Embryonic facial prominence (tissue), 1 donor: ENCODE data around the gene TMEM150B.
A peak's percentile ranks its signal among the peaks of the same experiment; 100 is the strongest.

Source experiments
- DNase-seq: peaks from one replicate; pipeline ENCODE4 v3.0.0-alpha.2; 2016; ENCODE audit errors: extremely low spot score

The TMEM150B gene

GRCh38 chr19:55354698-55355212 lies 29.6 kb upstream of the TMEM150B start, which contains the start of gene COX6B2:
COX6B2 (minus strand) TSS chr19:55354719; CDS start chr19:55354521, 198 bp downstream.
- no peak for DNase-seq

- peak; percentile 40 for DNase-seq
Observed at GRCh38 chr19:55353803-55354697, 28.9 kb upstream of the TMEM150B start.

DNA sequence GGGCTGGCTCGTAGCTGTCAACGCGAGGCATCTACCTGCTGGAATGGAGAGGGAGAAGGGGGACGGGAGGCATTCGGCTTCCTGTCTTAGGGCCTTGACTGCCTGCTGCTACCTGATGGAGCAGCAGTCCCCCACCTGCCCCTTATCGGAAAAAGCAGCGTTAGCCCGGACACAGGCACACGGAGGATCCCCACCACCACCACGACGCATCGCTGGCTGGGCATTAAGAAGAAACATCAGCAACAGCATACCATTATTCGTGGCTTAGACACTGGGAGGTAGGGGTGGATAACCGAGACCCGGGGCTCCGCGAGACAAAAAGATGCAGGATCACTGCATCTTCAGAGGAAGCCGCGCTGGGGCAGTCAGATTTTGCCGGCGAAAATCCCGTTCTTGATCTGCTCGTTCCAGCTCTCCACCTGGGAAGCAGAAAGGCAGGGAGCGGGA lies 28.2 kb upstream of the TMEM150B start:
- no peak for DNase-seq

DNA sequence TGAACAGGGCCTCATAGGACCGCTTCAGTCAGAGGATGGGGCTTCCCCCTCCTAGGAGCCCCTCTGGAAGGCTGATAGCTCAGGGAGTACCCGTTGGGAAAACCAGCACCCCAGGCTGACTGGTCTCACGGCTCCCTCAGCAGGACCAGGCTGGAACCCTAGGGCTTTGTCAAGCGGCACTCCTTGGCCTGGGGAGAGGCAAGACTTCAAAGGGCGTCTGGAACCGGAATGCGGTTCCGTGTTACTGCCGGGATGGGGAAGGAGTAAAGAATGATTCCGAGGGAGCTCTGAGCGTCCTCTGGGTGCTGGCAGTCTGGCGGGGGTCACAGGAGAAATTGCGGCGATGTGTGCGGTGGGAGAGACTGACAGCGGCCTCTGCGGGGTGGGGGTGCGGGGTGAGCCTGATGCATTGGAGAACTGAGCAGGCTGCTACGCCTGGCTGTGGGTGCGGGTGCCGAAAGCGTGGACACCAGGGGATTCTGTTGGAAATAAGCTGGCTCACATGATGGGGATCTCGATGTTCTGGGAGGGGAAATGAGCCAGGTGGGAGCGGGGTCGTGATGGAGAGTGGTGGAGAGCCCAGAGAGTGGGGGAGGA lies 27.5 kb upstream of the TMEM150B start:
- DNase-seq = no peak

- no peak for DNase-seq
Observed at GRCh38 chr19:55352040-55352439, 26.9 kb upstream of the TMEM150B start.

DNA sequence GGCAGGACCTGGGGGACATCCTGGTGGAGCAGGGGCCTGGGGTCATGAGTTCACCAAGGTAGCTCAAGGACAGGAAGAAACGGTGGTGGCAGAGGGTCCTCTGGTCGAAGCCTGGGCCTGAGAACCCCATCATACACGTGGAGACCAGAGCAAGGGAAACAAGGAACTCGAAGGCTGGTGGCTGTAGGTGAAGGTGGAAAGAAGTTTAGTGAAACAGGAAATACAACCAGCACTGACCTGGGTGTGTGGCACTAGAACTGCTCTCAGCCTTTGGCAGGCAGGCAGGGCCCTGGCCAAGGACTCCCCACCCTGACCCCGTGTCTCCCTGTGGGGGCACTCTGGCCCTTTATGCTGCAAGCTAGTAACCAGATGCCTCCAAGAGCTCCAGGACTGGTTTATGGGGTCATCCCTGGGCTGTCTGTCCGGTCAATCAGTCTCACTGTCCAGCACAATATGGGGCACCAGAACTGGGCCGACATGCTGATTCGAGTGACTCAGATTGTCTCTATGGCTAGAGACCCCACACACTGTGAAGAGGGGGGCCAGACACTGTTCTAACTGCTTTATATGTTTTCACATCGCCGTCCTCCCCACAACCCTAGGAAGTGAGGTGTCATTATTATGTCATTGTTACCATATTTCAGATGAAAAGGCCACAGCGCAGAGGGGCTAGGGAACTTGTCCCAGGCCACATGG lies 25.6 kb upstream of the TMEM150B start:
- DNase-seq = no peak

- no peak for DNase-seq
Observed at GRCh38 chr19:55348317-55349034, 23.3 kb upstream of the TMEM150B start.

GRCh38 chr19:55347442-55348009 lies 22.4 kb upstream of the TMEM150B start:
- no peak for DNase-seq

DNA sequence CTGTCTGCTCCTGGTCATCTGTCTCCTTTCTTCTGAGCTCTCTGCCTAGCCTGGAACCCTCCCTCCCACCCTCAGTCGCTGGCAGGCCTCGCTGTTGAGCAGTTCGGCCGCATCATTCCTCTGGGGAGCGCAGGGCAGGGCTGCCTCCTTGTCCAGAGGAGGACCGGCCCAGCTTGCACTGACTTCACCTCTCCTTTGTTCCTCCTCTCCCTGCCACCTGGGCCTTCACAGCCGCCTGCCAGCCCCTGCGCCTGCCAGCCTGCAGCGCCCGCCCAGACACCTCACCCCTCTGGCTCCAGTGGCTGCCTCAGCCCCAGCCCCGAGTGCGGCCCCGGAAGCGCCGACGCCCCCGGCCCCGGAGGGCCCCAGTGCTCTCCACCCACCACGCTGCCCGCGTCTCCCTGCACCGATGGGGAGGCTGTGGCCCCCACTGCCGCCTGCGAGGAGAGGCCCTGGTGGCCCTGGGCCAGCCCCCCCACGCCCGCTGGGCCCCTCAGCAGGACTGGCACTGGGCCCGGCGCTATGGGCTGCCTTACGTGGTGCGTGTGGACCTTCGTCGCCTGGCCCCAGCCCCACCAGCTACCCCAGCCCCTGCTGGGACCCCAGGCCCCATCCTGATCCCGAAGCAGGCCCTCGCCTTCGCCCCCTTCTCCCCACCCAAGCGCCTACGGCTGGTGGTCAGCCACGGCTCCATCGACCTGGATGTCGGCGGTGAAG lies 21.7 kb upstream of the TMEM150B start:
- no peak for DNase-seq

- DNase-seq = no peak
Observed at GRCh38 chr19:55345818-55346724, 20.9 kb upstream of the TMEM150B start.

DNA sequence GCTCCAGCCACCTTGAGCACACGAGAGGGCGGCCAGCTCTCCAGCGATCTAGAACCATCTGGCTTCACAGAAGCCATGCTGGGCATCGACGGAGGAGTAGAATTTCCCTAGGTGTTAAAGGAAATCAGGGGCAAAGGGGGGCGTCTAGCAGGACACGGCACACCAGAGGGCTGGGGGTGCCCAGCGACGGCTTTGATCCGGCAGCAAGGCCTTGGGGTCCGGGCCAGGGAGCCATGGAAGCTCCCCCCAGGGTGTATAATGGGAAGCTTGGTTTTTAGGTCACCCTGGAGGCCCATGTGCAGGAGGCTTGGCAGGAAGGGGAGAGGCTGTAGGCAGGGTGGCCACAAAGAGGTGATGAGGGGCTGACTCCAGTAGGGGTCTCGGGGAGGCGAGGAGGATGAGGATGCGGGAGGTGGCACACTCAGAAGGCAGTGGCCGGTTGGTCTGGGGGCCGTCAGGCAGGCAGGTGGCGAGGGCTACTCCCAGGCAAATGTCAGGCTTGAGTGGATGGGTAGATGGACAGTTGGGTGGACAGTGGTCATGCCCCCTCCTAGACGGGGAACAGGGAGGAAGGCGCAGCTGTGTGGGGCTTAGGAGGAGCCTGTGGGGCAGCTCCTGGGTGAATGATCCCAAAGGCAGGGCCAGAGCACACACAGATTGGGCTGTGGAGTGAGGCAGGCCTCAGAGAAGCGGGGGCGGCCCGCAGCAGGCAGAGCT lies 20.1 kb upstream of the TMEM150B start:
- no peak for DNase-seq

- no peak for DNase-seq
Observed at GRCh38 chr19:55344444-55344843, 19.3 kb upstream of the TMEM150B start.

DNA sequence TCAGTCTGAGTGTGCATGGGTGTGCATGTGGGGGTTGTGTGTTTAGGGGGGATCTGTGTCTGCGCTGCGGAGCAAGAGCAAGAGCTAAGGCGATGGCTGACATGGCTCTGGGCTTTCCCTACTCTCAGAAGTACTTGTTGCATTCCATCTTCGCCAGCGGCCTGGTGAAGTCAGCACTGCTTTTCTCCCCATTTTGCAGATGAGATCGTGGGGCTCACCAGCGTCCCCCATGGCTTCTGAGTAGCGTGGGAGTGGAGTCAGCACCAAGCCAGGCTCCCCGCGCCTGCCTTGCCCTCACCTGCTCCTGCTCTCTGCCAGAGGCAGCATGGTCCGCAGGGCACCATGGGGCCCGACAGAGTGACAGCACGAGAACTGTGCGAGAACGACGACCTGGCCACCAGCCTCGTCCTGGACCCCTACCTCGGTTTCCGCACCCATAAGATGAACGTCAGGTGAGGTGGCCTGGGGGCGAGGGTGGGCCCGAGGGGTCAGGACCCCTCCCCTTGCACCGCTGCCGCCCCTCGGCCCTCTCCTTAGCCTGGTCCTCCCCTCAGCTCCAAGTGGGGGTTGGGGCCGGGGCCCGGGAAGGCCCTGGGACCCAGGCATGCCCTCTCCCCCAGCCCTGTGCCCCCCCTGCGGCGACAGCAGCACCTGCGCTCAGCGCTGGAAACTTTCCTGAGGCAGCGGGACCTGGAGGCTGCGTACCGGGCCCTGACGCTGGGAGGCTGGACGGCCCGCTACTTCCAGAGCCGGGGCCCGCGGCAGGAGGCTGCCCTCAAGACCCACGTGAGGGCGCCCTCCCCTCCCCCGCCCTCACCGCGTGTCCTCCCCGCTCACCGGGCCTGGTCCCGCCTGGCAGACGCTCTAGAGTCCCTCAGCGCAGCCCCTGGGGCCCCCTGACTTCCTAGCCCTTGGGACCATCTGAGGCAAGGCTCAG lies 16.7 kb upstream of the TMEM150B start:
- no peak for DNase-seq

DNA sequence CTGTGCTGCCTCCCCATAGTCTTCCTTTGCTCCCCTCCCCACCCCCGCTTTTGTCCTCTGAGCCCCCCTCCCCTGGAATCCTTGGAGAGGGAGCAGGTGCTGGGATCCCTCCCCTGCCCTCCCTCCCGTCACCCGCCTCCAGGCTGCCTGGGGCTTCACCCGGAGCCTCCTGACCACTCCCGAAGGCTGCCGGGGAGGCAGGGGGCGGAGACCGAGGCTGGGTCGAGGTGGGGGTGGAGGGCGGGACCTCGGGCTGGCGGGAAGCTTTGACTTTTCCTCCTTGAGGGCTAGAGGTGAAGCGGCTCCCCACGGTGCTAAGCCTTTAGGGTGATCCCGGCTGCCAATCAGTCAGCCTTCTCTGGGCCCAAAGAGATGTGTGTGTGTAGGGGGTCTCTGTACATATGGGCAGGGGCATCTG lies 16.0 kb upstream of the TMEM150B start:
- no peak for DNase-seq

- no peak for DNase-seq
Observed at GRCh38 chr19:55340784-55341147, 15.6 kb upstream of the TMEM150B start.

DNA sequence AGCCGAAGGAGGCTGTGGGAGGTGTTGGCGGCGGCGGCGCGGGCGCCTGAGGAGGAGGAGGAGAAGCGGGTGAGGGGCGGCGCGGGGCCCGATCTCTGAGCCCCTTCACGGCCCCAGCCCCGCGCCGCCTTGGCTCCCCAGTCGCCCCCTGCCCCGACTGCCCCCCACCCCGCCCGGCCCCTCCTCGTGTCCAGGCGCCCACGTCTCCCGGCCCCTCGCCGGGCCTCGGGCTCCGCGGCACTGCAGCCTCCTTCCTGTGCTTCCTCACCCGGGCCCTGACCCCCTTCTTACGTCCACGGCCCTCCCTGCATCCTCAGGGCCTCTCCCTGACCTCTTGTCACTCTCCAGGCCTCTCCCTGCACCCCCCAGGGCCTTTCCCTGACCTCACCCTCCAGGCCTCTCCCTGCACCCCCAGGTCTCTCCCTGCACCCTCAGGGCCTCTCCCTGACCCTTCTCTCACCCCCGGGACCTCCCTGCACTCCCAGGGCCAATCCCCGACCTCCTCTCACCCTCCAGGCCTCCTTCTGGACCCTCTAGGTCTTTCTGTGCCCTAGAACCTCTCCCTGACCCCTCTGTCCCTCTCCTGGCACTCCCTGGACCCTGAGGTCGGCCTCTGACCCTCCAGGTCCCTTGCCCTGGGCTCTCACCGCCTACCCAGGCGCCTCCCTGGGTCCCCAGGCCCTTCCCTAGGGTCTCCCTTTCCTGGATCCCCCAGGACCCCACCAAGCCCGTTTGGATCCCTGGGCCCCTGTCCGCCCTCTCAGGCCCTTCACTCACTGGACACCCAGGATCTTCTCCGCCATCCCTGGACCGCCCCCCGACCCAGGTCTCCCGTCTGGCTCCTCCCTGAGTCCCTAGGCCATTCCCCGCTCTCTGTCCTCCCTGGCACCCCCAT lies 15.0 kb upstream of the TMEM150B start:
- DNase-seq = no peak
